ENCODE results near the gene CRB1.

GRCh38 chr1:197304638-197305200 lies 36.7 kb downstream of the CRB1 start:
- no peak for TF ChIP-seq ZNF580 (tag by site-specific recombination; IDR thresholded peaks at IDR 0.05)
- TF ChIP-seq, protein P1, sequence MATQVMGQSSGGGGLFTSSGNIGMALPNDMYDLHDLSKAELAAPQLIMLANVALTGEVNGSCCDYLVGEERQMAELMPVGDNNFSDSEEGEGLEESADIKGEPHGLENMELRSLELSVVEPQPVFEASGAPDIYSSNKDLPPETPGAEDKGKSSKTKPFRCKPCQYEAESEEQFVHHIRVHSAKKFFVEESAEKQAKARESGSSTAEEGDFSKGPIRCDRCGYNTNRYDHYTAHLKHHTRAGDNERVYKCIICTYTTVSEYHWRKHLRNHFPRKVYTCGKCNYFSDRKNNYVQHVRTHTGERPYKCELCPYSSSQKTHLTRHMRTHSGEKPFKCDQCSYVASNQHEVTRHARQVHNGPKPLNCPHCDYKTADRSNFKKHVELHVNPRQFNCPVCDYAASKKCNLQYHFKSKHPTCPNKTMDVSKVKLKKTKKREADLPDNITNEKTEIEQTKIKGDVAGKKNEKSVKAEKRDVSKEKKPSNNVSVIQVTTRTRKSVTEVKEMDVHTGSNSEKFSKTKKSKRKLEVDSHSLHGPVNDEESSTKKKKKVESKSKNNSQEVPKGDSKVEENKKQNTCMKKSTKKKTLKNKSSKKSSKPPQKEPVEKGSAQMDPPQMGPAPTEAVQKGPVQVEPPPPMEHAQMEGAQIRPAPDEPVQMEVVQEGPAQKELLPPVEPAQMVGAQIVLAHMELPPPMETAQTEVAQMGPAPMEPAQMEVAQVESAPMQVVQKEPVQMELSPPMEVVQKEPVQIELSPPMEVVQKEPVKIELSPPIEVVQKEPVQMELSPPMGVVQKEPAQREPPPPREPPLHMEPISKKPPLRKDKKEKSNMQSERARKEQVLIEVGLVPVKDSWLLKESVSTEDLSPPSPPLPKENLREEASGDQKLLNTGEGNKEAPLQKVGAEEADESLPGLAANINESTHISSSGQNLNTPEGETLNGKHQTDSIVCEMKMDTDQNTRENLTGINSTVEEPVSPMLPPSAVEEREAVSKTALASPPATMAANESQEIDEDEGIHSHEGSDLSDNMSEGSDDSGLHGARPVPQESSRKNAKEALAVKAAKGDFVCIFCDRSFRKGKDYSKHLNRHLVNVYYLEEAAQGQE (tag by site-specific recombination; IDR thresholded peaks at IDR 0.05) = no peak
- no peak for TF ChIP-seq PBX3 (CRISPR knock-in tag; IDR thresholded peaks at IDR 0.05)
- TF ChIP-seq, protein P2, sequence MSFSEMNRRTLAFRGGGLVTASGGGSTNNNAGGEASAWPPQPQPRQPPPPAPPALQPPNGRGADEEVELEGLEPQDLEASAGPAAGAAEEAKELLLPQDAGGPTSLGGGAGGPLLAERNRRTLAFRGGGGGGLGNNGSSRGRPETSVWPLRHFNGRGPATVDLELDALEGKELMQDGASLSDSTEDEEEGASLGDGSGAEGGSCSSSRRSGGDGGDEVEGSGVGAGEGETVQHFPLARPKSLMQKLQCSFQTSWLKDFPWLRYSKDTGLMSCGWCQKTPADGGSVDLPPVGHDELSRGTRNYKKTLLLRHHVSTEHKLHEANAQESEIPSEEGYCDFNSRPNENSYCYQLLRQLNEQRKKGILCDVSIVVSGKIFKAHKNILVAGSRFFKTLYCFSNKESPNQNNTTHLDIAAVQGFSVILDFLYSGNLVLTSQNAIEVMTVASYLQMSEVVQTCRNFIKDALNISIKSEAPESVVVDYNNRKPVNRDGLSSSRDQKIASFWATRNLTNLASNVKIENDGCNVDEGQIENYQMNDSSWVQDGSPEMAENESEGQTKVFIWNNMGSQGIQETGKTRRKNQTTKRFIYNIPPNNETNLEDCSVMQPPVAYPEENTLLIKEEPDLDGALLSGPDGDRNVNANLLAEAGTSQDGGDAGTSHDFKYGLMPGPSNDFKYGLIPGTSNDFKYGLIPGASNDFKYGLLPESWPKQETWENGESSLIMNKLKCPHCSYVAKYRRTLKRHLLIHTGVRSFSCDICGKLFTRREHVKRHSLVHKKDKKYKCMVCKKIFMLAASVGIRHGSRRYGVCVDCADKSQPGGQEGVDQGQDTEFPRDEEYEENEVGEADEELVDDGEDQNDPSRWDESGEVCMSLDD (tag by site-specific recombination; IDR thresholded peaks at IDR 0.05) = no peak
- no peak for TF ChIP-seq MYNN (tag by site-specific recombination; IDR thresholded peaks at IDR 0.05; ENCODE audit: borderline replicate concordance)
- TF ChIP-seq, protein P3, sequence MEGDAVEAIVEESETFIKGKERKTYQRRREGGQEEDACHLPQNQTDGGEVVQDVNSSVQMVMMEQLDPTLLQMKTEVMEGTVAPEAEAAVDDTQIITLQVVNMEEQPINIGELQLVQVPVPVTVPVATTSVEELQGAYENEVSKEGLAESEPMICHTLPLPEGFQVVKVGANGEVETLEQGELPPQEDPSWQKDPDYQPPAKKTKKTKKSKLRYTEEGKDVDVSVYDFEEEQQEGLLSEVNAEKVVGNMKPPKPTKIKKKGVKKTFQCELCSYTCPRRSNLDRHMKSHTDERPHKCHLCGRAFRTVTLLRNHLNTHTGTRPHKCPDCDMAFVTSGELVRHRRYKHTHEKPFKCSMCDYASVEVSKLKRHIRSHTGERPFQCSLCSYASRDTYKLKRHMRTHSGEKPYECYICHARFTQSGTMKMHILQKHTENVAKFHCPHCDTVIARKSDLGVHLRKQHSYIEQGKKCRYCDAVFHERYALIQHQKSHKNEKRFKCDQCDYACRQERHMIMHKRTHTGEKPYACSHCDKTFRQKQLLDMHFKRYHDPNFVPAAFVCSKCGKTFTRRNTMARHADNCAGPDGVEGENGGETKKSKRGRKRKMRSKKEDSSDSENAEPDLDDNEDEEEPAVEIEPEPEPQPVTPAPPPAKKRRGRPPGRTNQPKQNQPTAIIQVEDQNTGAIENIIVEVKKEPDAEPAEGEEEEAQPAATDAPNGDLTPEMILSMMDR (tag by site-specific recombination; IDR thresholded peaks at IDR 0.05) = no peak
- no peak for TF ChIP-seq ZNF707 (tag by site-specific recombination; IDR thresholded peaks at IDR 0.05)
- TF ChIP-seq, protein P4, sequence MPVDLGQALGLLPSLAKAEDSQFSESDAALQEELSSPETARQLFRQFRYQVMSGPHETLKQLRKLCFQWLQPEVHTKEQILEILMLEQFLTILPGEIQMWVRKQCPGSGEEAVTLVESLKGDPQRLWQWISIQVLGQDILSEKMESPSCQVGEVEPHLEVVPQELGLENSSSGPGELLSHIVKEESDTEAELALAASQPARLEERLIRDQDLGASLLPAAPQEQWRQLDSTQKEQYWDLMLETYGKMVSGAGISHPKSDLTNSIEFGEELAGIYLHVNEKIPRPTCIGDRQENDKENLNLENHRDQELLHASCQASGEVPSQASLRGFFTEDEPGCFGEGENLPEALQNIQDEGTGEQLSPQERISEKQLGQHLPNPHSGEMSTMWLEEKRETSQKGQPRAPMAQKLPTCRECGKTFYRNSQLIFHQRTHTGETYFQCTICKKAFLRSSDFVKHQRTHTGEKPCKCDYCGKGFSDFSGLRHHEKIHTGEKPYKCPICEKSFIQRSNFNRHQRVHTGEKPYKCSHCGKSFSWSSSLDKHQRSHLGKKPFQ (tag by site-specific recombination; IDR thresholded peaks at IDR 0.05) = no peak
- no peak for TF ChIP-seq ZNF23 (tag by site-specific recombination; IDR thresholded peaks at IDR 0.05; ENCODE audit: borderline replicate concordance)
- TF ChIP-seq ZFHX2 (tag by site-specific recombination; conservative IDR thresholded peaks at IDR 0.05) = no peak
- no peak for TF ChIP-seq ZFP3 (tag by site-specific recombination; IDR thresholded peaks at IDR 0.05; ENCODE audit: low read depth)
